ENCODE measurements around the gene STK4. TPM values are rescaled to one million over a fixed set of nuclear protein-coding genes. Genes with fewer than 3 reads are reported as not detected.

Gene STK4
- total RNA-seq, 1 experiment from 2014 or later = 41.2 TPM

DNA sequence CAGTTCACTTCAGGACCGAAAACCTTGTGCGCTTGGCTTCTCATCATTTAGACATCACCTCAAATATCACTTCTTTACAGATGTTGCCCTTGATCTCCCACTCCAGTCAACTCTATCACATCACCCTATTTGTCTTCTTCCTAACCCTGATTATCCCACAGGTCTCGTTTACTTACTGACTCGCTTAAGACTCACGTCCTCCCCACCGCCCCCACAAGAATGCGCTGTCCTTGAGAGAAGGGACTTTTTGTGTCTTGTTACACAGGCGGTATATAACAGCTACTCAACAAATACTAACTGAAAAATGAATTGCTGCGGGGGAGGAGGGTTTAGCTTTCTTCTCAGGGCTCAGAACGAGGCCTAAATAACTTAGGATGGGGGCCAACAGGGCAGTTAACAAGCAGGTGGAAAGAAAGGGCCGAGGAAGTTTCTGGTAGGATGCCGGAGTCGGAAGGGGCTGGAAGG is 6.6 kb upstream of the STK4 start:
- peak overlapping the region; percentile 91 for H3K27ac Mint-ChIP-seq
- CTCF ChIA-PET = interaction anchor here (0.5 to 2.7 kb wide), 14 partner anchors 8 to 334 kb away, joined by 3 to 7 read pairs (median 4); partner anchors contain the start of gene YWHAB
- H3K4me1 Mint-ChIP-seq = peaks cover 35% of the 10 kb centered on the region
- ATAC-seq (peak; percentile 4; the same call in 1 of the 2 replicates), DNase-seq (ENCODE audit: low spot score) (no peak)
- H3K36me3 Mint-ChIP-seq = peaks cover 23% of the 10 kb centered on the region
- H3K27me3 Mint-ChIP-seq (ENCODE audit: low read depth) = peaks cover 38% of the 10 kb centered on the region
- H3K4me3 Mint-ChIP-seq = peak overlapping the region; percentile 96
- H3K9me3 Mint-ChIP-seq = no peaks in the 10 kb centered on the region
- TF ChIP-seq, protein P1, sequence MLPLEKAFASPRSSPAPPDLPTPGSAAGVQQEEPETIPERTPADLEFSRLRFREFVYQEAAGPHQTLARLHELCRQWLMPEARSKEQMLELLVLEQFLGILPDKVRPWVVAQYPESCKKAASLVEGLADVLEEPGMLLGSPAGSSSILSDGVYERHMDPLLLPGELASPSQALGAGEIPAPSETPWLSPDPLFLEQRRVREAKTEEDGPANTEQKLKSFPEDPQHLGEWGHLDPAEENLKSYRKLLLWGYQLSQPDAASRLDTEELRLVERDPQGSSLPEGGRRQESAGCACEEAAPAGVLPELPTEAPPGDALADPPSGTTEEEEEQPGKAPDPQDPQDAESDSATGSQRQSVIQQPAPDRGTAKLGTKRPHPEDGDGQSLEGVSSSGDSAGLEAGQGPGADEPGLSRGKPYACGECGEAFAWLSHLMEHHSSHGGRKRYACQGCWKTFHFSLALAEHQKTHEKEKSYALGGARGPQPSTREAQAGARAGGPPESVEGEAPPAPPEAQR (CRISPR knock-in tag; IDR thresholded peaks at IDR 0.05) = no peak
- TF ChIP-seq ZBTB21 (CRISPR knock-in tag; IDR thresholded peaks at IDR 0.05; ENCODE audit: borderline replicate concordance) (no peak), SP1 (CRISPR knock-in tag; conservative IDR thresholded peaks at IDR 0.05) (no peak), ZNF138 (CRISPR knock-in tag; conservative IDR thresholded peaks at IDR 0.05) (no peak), RORB (CRISPR knock-in tag; IDR thresholded peaks at IDR 0.05) (no peak), FOXK1 (CRISPR knock-in tag; IDR thresholded peaks at IDR 0.05) (no peak)
- POLR2A ChIA-PET = interaction anchor here (0.6 to 1.5 kb wide), 3 partner anchors 16 to 75 kb away, joined by 3 to 8 read pairs (median 6); partner anchors contain the start of genes PABPC1L and YWHAB

DNA sequence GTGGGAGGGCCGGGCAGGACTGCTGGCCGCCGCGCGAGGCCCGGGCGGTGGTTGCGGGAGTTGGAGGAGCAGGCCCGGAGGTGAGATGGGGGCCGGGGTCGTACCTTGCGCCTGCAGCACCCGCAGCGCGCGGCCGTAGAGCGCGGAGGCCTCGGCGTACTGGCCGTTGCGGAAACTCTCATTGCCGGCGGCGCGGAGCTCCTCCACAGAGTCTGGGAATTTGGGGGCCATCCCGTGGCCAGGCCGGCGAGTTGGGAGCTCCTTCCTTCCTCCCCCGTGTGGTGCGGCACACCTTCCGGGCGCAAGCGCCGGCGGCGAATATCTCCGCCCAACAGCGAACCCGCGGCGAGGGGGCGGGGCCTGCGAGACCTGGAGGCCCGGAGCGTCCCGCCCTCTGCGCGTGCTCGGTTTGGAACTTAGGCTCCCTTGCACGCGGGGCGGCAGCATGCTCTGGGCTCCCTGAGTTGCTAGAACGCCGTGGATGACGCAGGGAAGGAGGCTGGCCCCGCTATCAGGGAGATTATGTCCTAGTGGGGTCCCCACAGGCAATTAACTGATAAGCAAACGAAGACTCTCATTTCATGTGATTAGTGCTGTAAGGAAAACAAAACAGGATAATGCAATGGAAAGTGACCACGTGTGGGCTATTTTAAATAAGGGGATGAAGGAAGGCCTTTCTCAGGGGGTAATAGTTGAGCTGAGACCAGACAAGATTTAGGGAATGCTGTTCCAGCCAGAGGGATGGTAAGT is 6.0 kb upstream of the STK4 start, which contains the start of gene TOMM34:
TSS of gene TOMM34 (minus strand) at position 295 of the 750 bp plus-strand sequence. CDS start at position 231, 64 bp downstream.
- Mint-ChIP-seq H3K4me3 (peak within 1 kb of the TSS; percentile 96), H3K27ac (peak within 1 kb of the TSS; percentile 91), H3K4me1 (peaks cover 35% of the 10 kb centered on the region), H3K9me3 (no peaks in the 10 kb centered on the region), H3K27me3 (ENCODE audit: low read depth) (peaks cover 40% of the 10 kb centered on the region), H3K36me3 (peaks cover 17% of the 10 kb centered on the region)
- ChIA-PET POLR2A (interaction anchor here (0.6 to 1.5 kb wide), 4 partner anchors 17 to 75 kb away, joined by 3 to 8 read pairs (median 4); partner anchors contain the start of genes PABPC1L and YWHAB), CTCF (interaction anchor here (0.5 to 2.7 kb wide), 17 partner anchors 9 to 334 kb away, joined by 3 to 7 read pairs (median 4); partner anchors contain the start of genes PABPC1L and YWHAB)
- peak; percentile 93 for ATAC-seq
- peak; percentile 95 for DNase-seq (ENCODE audit: low spot score)
- TF ChIP-seq, protein P1 (CRISPR knock-in tag; IDR thresholded peaks at IDR 0.05) = no peak
- TF ChIP-seq, protein P2, sequence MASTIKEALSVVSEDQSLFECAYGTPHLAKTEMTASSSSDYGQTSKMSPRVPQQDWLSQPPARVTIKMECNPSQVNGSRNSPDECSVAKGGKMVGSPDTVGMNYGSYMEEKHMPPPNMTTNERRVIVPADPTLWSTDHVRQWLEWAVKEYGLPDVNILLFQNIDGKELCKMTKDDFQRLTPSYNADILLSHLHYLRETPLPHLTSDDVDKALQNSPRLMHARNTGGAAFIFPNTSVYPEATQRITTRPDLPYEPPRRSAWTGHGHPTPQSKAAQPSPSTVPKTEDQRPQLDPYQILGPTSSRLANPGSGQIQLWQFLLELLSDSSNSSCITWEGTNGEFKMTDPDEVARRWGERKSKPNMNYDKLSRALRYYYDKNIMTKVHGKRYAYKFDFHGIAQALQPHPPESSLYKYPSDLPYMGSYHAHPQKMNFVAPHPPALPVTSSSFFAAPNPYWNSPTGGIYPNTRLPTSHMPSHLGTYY (CRISPR knock-in tag; IDR thresholded peaks at IDR 0.05) = no peak
- no peak for TF ChIP-seq NR3C1 (CRISPR knock-in tag; conservative IDR thresholded peaks at IDR 0.05; ENCODE audit: low read depth)
- no peak for TF ChIP-seq MXD4 (CRISPR knock-in tag; IDR thresholded peaks at IDR 0.05; ENCODE audit: borderline replicate concordance)
- TF ChIP-seq, protein P3, sequence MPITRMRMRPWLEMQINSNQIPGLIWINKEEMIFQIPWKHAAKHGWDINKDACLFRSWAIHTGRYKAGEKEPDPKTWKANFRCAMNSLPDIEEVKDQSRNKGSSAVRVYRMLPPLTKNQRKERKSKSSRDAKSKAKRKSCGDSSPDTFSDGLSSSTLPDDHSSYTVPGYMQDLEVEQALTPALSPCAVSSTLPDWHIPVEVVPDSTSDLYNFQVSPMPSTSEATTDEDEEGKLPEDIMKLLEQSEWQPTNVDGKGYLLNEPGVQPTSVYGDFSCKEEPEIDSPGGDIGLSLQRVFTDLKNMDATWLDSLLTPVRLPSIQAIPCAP (CRISPR knock-in tag; IDR thresholded peaks at IDR 0.05) = no peak
- TF ChIP-seq ZNF219 (CRISPR knock-in tag; IDR thresholded peaks at IDR 0.05; ENCODE audit: borderline replicate concordance) = no peak
- peak; percentile 90 for TF ChIP-seq ZNF232 (CRISPR knock-in tag; IDR thresholded peaks at IDR 0.05)
- no peak for TF ChIP-seq IRF2 (CRISPR knock-in tag; IDR thresholded peaks at IDR 0.05; ENCODE audit: borderline replicate concordance, low read depth)
- TF ChIP-seq KAT7 (CRISPR knock-in tag; IDR thresholded peaks at IDR 0.05; ENCODE audit: borderline replicate concordance) = no peak; the same call in 1 of the 2 replicates
- TF ChIP-seq, protein P4, sequence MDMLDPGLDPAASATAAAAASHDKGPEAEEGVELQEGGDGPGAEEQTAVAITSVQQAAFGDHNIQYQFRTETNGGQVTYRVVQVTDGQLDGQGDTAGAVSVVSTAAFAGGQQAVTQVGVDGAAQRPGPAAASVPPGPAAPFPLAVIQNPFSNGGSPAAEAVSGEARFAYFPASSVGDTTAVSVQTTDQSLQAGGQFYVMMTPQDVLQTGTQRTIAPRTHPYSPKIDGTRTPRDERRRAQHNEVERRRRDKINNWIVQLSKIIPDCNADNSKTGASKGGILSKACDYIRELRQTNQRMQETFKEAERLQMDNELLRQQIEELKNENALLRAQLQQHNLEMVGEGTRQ (CRISPR knock-in tag; IDR thresholded peaks at IDR 0.05) = peak; percentile 48; the same call in 1 of the 2 replicates
- TF ChIP-seq ZNF396 (CRISPR knock-in tag; IDR thresholded peaks at IDR 0.05; ENCODE audit: borderline replicate concordance) = no peak
- TF ChIP-seq, protein P5, sequence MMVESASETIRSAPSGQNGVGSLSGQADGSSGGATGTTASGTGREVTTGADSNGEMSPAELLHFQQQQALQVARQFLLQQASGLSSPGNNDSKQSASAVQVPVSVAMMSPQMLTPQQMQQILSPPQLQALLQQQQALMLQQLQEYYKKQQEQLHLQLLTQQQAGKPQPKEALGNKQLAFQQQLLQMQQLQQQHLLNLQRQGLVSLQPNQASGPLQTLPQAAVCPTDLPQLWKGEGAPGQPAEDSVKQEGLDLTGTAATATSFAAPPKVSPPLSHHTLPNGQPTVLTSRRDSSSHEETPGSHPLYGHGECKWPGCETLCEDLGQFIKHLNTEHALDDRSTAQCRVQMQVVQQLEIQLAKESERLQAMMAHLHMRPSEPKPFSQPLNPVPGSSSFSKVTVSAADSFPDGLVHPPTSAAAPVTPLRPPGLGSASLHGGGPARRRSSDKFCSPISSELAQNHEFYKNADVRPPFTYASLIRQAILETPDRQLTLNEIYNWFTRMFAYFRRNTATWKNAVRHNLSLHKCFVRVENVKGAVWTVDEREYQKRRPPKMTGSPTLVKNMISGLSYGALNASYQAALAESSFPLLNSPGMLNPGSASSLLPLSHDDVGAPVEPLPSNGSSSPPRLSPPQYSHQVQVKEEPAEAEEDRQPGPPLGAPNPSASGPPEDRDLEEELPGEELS (CRISPR knock-in tag; IDR thresholded peaks at IDR 0.05) = no peak
- peak; percentile 87 for TF ChIP-seq GABPB1 (CRISPR knock-in tag; IDR thresholded peaks at IDR 0.05)
- TF ChIP-seq, protein P6, sequence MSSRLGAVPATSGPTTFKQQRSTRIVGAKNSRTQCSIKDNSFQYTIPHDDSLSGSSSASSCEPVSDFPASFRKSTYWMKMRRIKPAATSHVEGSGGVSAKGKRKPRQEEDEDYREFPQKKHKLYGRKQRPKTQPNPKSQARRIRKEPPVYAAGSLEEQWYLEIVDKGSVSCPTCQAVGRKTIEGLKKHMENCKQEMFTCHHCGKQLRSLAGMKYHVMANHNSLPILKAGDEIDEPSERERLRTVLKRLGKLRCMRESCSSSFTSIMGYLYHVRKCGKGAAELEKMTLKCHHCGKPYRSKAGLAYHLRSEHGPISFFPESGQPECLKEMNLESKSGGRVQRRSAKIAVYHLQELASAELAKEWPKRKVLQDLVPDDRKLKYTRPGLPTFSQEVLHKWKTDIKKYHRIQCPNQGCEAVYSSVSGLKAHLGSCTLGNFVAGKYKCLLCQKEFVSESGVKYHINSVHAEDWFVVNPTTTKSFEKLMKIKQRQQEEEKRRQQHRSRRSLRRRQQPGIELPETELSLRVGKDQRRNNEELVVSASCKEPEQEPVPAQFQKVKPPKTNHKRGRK (CRISPR knock-in tag; IDR thresholded peaks at IDR 0.05; ENCODE audit: borderline replicate concordance) = no peak
